ENCODE measurements around the gene ASB14. TPM values are rescaled to one million over a fixed set of nuclear protein-coding genes. Genes with fewer than 3 reads are reported as not detected.
"Not testable (repeated sequence)": the region's sequence is repeated elsewhere in the genome, so short reads cannot be mapped to it uniquely, and the experiment has no call there.

Gene ASB14
- not detected in 2 replicates for total RNA-seq (2014; rRNA removed; shearing (Covaris generic))
- not detected in 2 replicates for polyA plus RNA-seq (2015; cell fraction: cytosol; rRNA removed)
- polyA plus RNA-seq (2015; cell fraction: nucleus; rRNA removed), result not detected in 2 replicates

GRCh38 chr3:57292159-57292896 is at the start of gene ASB14:
TSS of gene ASB14 (minus strand) at chr3:57292685. CDS start at chr3:57292033, 652 bp downstream.
- in situ Hi-C loops (cut with HindIII; ENCODE audit: low pct_unique_long_range_greater_than_20kb, low sequenced_read_pairs), result no loop called here
- DNase-seq (ENCODE audit: low read depth, low spot score), result no peak

- DNase-seq (ENCODE audit: low read depth, low spot score); in situ Hi-C loops (cut with HindIII; ENCODE audit: low pct_unique_long_range_greater_than_20kb, low sequenced_read_pairs): not testable (repeated sequence)
Observed at GRCh38 chr3:57339071-57339642, 46.7 kb upstream of the ASB14 start.

GRCh38 chr3:57338272-57339070 is 46.0 kb upstream of the ASB14 start:
- DNase-seq (ENCODE audit: low read depth, low spot score); in situ Hi-C loops (cut with HindIII; ENCODE audit: low pct_unique_long_range_greater_than_20kb, low sequenced_read_pairs): not testable (repeated sequence)

GRCh38 chr3:57335283-57335938 is 42.9 kb upstream of the ASB14 start:
- no peak for DNase-seq (ENCODE audit: low read depth, low spot score)
- in situ Hi-C loops (cut with HindIII; ENCODE audit: low pct_unique_long_range_greater_than_20kb, low sequenced_read_pairs), result no loop called here

- in situ Hi-C loops (cut with HindIII; ENCODE audit: low pct_unique_long_range_greater_than_20kb, low sequenced_read_pairs), result no loop called here
- DNase-seq (ENCODE audit: low read depth, low spot score), result no peak
Observed at GRCh38 chr3:57331078-57331610, 38.7 kb upstream of the ASB14 start.

- in situ Hi-C loops (cut with HindIII; ENCODE audit: low pct_unique_long_range_greater_than_20kb, low sequenced_read_pairs); DNase-seq (ENCODE audit: low read depth, low spot score): not testable (repeated sequence)
Observed at GRCh38 chr3:57326498-57326897, 34.0 kb upstream of the ASB14 start.

- in situ Hi-C loops (cut with HindIII; ENCODE audit: low pct_unique_long_range_greater_than_20kb, low sequenced_read_pairs), result no loop called here
- DNase-seq (ENCODE audit: low read depth, low spot score), result no peak
Observed at GRCh38 chr3:57314204-57314603, 21.7 kb upstream of the ASB14 start.

- no peak for DNase-seq (ENCODE audit: low read depth, low spot score)
- in situ Hi-C loops (cut with HindIII; ENCODE audit: low pct_unique_long_range_greater_than_20kb, low sequenced_read_pairs), result no loop called here
Observed at GRCh38 chr3:57309769-57310360, 17.4 kb upstream of the ASB14 start.

- not testable (repeated sequence) for DNase-seq (ENCODE audit: low read depth, low spot score)
Observed at GRCh38 chr3:57303520-57303919, 11.0 kb upstream of the ASB14 start.

GRCh38 chr3:57298041-57298440 is 5.6 kb upstream of the ASB14 start:
- in situ Hi-C loops (cut with HindIII; ENCODE audit: low pct_unique_long_range_greater_than_20kb, low sequenced_read_pairs), result no loop called here
- DNase-seq (ENCODE audit: low read depth, low spot score), result no peak

More at GRCh38 chr3:57303520-57303919, 11.0 kb upstream of the ASB14 start:
- in situ Hi-C loops (cut with HindIII; ENCODE audit: low pct_unique_long_range_greater_than_20kb, low sequenced_read_pairs), result not testable (repeated sequence)

- in situ Hi-C loops (cut with HindIII; ENCODE audit: low pct_unique_long_range_greater_than_20kb, low sequenced_read_pairs), result no loop called here
Observed at GRCh38 chr3:57292897-57293526, 527 bp upstream of the ASB14 start.

GRCh38 chr3:57288403-57288802 is 4.1 kb downstream of the ASB14 start:
- in situ Hi-C loops (cut with HindIII; ENCODE audit: low pct_unique_long_range_greater_than_20kb, low sequenced_read_pairs), result no loop called here
- DNase-seq (ENCODE audit: low read depth, low spot score), result no peak

More at GRCh38 chr3:57292897-57293526, 527 bp upstream of the ASB14 start:
- DNase-seq (ENCODE audit: low read depth, low spot score), result no peak

GRCh38 chr3:57287205-57287604 is 5.3 kb downstream of the ASB14 start:
- DNase-seq (ENCODE audit: low read depth, low spot score), result no peak
- in situ Hi-C loops (cut with HindIII; ENCODE audit: low pct_unique_long_range_greater_than_20kb, low sequenced_read_pairs), result no loop called here

GRCh38 chr3:57283334-57283733 is 9.2 kb downstream of the ASB14 start:
- in situ Hi-C loops (cut with HindIII; ENCODE audit: low pct_unique_long_range_greater_than_20kb, low sequenced_read_pairs), result no loop called here
- DNase-seq (ENCODE audit: low read depth, low spot score), result no peak

- in situ Hi-C loops (cut with HindIII; ENCODE audit: low pct_unique_long_range_greater_than_20kb, low sequenced_read_pairs), result no loop called here
- DNase-seq (ENCODE audit: low read depth, low spot score), result no peak
Observed at GRCh38 chr3:57281715-57282114, 10.8 kb downstream of the ASB14 start.

- no peak for DNase-seq (ENCODE audit: low read depth, low spot score)
- in situ Hi-C loops (cut with HindIII; ENCODE audit: low pct_unique_long_range_greater_than_20kb, low sequenced_read_pairs), result no loop called here
Observed at GRCh38 chr3:57279685-57280084, 12.8 kb downstream of the ASB14 start.

- DNase-seq (ENCODE audit: low read depth, low spot score), result no peak
- in situ Hi-C loops (cut with HindIII; ENCODE audit: low pct_unique_long_range_greater_than_20kb, low sequenced_read_pairs), result no loop called here
Observed at GRCh38 chr3:57278237-57278636, 14.2 kb downstream of the ASB14 start.

Data from SK-MEL-5 (cell line).